Measurements from ENCODE around the gene CCL20. TPM values are rescaled to one million over a fixed set of nuclear protein-coding genes. Genes with fewer than 3 reads are reported as not detected.

The CCL20 gene
- polyA plus RNA-seq, 1 donor from 2014 or later: not detected

DNA sequence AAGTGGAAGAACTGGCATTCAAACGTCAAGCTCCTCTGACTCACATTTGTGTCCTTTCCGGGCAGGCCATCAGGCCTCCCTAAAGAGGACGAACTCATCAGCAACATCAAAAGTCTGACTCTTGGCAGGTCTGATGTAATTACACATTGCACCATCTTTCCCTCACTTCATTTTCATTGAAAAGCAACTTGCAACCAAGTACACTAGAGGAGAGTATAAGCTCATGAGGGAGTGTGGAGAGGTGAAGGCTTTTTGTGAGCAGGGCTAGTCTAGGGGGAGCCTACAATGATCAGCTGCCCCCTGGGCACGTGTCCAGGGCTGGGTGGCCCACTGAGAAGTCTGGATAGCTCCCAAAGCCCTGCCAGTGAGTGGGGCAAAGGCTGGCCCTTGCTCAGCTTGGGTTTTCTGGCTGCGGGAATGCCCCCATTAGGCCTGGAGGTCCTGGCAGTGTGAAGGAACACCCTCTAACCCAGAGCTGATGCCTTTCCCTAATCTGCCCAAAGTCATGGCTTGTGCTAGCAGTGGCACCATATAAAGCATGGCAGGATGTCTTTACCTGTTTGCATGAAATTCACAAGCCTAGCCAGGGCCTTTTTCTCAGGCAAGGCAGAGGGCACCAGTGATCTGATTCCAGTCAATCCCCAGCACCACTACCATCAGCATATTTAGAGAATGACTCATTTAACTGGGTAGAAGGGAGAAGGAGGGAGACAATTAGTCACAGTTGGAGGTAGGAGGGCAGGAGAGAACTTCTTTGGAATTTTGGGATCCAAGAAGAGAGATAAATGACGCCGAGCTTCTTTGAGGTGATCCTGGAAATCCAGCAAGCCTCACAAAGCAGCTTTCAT, 49.3 kb downstream of the CCL20 start:
- Histone ChIP-seq H4K20me1 (ENCODE audit: insufficient read depth) (no peaks in the 10 kb centered on the region), H2AFZ (ENCODE audit: low read depth, low read length) (no peak overlapping the region), H3K4me3 (ENCODE audit: low read length) (no peak overlapping the region), H3K4me2 (ENCODE audit: low read length) (no peak overlapping the region), H3K36me3 (ENCODE audit: insufficient read depth, low read length) (no peaks in the 10 kb centered on the region), H3K79me2 (replicated peaks; ENCODE audit: insufficient read depth, low read length) (no peaks in the 10 kb centered on the region), H3F3A (ENCODE audit: insufficient read depth, low read length, poor library complexity, severe bottlenecking) (no peaks in the 10 kb centered on the region), H3K9ac (ENCODE audit: low read length) (no peak overlapping the region), H3K9me2 (ENCODE audit: insufficient read depth, low read length) (no peaks in the 10 kb centered on the region), H3K27ac (ENCODE audit: low read length) (no peak overlapping the region), H3K27me3 (ENCODE audit: insufficient read depth, low read depth, low read length) (no peaks in the 10 kb centered on the region), H3K9me3 (ENCODE audit: low read length) (no peaks in the 10 kb centered on the region)
- TF ChIP-seq, protein P1, sequence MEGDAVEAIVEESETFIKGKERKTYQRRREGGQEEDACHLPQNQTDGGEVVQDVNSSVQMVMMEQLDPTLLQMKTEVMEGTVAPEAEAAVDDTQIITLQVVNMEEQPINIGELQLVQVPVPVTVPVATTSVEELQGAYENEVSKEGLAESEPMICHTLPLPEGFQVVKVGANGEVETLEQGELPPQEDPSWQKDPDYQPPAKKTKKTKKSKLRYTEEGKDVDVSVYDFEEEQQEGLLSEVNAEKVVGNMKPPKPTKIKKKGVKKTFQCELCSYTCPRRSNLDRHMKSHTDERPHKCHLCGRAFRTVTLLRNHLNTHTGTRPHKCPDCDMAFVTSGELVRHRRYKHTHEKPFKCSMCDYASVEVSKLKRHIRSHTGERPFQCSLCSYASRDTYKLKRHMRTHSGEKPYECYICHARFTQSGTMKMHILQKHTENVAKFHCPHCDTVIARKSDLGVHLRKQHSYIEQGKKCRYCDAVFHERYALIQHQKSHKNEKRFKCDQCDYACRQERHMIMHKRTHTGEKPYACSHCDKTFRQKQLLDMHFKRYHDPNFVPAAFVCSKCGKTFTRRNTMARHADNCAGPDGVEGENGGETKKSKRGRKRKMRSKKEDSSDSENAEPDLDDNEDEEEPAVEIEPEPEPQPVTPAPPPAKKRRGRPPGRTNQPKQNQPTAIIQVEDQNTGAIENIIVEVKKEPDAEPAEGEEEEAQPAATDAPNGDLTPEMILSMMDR (IDR thresholded peaks at IDR 0.05; ENCODE audit: poor library complexity, severe bottlenecking): no peak
- TF ChIP-seq EZH2 (IDR thresholded peaks at IDR 0.05; ENCODE audit: borderline replicate concordance, insufficient read depth, low read length, poor library complexity, severe bottlenecking) (no peak), SMC3 (conservative IDR thresholded peaks at IDR 0.05; ENCODE audit: poor library complexity) (no peak), RAD21 (conservative IDR thresholded peaks at IDR 0.05) (no peak), MXI1 (conservative IDR thresholded peaks at IDR 0.05; ENCODE audit: poor library complexity, severe bottlenecking) (no peak), POLR2AphosphoS5 (IDR thresholded peaks at IDR 0.05) (no peak), EP300 (conservative IDR thresholded peaks at IDR 0.05; ENCODE audit: poor library complexity, severe bottlenecking) (no peak), TAF1 (IDR thresholded peaks at IDR 0.05; ENCODE audit: low read depth) (no peak)
- TF ChIP-seq, protein P2, sequence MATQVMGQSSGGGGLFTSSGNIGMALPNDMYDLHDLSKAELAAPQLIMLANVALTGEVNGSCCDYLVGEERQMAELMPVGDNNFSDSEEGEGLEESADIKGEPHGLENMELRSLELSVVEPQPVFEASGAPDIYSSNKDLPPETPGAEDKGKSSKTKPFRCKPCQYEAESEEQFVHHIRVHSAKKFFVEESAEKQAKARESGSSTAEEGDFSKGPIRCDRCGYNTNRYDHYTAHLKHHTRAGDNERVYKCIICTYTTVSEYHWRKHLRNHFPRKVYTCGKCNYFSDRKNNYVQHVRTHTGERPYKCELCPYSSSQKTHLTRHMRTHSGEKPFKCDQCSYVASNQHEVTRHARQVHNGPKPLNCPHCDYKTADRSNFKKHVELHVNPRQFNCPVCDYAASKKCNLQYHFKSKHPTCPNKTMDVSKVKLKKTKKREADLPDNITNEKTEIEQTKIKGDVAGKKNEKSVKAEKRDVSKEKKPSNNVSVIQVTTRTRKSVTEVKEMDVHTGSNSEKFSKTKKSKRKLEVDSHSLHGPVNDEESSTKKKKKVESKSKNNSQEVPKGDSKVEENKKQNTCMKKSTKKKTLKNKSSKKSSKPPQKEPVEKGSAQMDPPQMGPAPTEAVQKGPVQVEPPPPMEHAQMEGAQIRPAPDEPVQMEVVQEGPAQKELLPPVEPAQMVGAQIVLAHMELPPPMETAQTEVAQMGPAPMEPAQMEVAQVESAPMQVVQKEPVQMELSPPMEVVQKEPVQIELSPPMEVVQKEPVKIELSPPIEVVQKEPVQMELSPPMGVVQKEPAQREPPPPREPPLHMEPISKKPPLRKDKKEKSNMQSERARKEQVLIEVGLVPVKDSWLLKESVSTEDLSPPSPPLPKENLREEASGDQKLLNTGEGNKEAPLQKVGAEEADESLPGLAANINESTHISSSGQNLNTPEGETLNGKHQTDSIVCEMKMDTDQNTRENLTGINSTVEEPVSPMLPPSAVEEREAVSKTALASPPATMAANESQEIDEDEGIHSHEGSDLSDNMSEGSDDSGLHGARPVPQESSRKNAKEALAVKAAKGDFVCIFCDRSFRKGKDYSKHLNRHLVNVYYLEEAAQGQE (IDR thresholded peaks at IDR 0.05; ENCODE audit: borderline replicate concordance): no peak

DNA sequence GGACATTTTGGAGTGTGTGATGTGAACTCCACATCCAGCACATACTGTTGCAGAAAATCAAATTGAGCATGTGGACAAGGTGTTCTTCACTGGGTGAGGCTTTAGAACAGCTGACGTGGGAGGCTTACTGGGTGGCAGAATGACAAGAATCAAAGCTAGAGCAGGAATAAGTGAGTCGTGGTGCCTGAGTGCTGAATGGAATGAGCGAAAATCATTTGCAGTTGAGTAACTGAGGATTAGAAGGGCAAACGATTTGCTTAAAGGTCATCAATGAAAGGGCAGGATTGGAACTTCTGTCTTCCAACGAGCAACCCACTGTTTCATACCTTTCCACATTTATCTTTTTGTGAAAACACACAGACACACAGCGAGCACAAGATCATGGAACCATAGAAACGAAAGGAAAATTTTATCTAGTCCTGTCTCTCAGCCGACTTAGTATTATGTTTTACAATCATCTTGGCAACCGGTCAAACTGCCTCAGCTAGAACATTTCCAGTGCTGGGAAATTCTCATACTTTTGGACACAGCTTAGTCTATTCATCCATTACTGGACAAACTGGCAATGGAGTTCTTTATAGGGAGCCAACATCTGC, 50.6 kb downstream of the CCL20 start:
- Histone ChIP-seq H2AFZ (ENCODE audit: low read depth, low read length) (no peak overlapping the region), H3K9me3 (ENCODE audit: low read length) (no peaks in the 10 kb centered on the region), H3K9ac (ENCODE audit: low read length) (no peak overlapping the region), H3K4me2 (ENCODE audit: low read length) (no peak overlapping the region), H3K27ac (ENCODE audit: low read length) (no peak overlapping the region), H4K20me1 (ENCODE audit: insufficient read depth) (no peaks in the 10 kb centered on the region), H3K4me3 (ENCODE audit: low read length) (no peak overlapping the region), H3K9me2 (ENCODE audit: insufficient read depth, low read length) (no peaks in the 10 kb centered on the region), H3F3A (ENCODE audit: insufficient read depth, low read length, poor library complexity, severe bottlenecking) (no peaks in the 10 kb centered on the region), H3K27me3 (ENCODE audit: insufficient read depth, low read depth, low read length) (no peaks in the 10 kb centered on the region), H3K36me3 (ENCODE audit: insufficient read depth, low read length) (no peaks in the 10 kb centered on the region), H3K79me2 (replicated peaks; ENCODE audit: insufficient read depth, low read length) (no peaks in the 10 kb centered on the region)
- TF ChIP-seq POLR2AphosphoS5 (IDR thresholded peaks at IDR 0.05) (no peak), RAD21 (conservative IDR thresholded peaks at IDR 0.05) (no peak), SMC3 (conservative IDR thresholded peaks at IDR 0.05; ENCODE audit: poor library complexity) (no peak), EZH2 (IDR thresholded peaks at IDR 0.05; ENCODE audit: borderline replicate concordance, insufficient read depth, low read length, poor library complexity, severe bottlenecking) (no peak), MXI1 (conservative IDR thresholded peaks at IDR 0.05; ENCODE audit: poor library complexity, severe bottlenecking) (no peak), EP300 (conservative IDR thresholded peaks at IDR 0.05; ENCODE audit: poor library complexity, severe bottlenecking) (no peak), TAF1 (IDR thresholded peaks at IDR 0.05; ENCODE audit: low read depth) (no peak)
- TF ChIP-seq, protein P1 (IDR thresholded peaks at IDR 0.05; ENCODE audit: poor library complexity, severe bottlenecking): no peak
- TF ChIP-seq, protein P2 (IDR thresholded peaks at IDR 0.05; ENCODE audit: borderline replicate concordance): no peak
